ENCODE measurements around the gene TTLL12. TPM values are rescaled to one million over a fixed set of nuclear protein-coding genes. Genes with fewer than 3 reads are reported as not detected.

TTLL12 gene
- total RNA-seq, 4 donors from 2014 or later, result 109 to 211 (median 122) TPM

- 72% methylated on average over 4 of the region's 23 CpGs; no CpG with 5 or more reads in 1 of the 2 donors for WGBS, 2 donors
- peaks cover 25 to 84% (median 37%) of the 10 kb centered on the region in 3 donors for H3K36me3 ChIP-seq
- intact Hi-C loops (cut with DNase I), result no loop called here
Observed at GRCh38 chr22:43169310-43170130, 17.4 kb downstream of the TTLL12 start.

GRCh38 chr22:43168471-43169309, 18.2 kb downstream of the TTLL12 start:
- Histone ChIP-seq H3K9me3 (no peaks in the 10 kb centered on the region), H3K36me3 (peaks cover 19 to 76% (median 29%) of the 10 kb centered on the region in 3 donors), H3K4me3 (no peak overlapping the region), H3K27ac (peak overlapping the region in 3 of 4 donors; percentile 25 to 53 (median 33)), H3K27me3 (no peaks in the 10 kb centered on the region), H3K4me1 (peaks cover 18 to 74% (median 32%) of the 10 kb centered on the region in 3 donors)
- DNase-seq, result no peak
- intact Hi-C loops (cut with DNase I), result no loop called here
- WGBS, 2 donors, result 51 to 80% methylated on average over 8 to 9 of the region's 25 CpGs
- TF ChIP-seq CTCF (IDR thresholded peaks at IDR 0.05), result no peak
- no peak for TF ChIP-seq POLR2A (IDR thresholded peaks at IDR 0.05)

More at GRCh38 chr22:43169310-43170130, 17.4 kb downstream of the TTLL12 start:
- no peak for TF ChIP-seq POLR2A (IDR thresholded peaks at IDR 0.05)
- no peak for TF ChIP-seq CTCF (IDR thresholded peaks at IDR 0.05)
- DNase-seq, result no peak
- Histone ChIP-seq H3K27ac (peak overlapping the region in 1 of 4 donors; percentile 25), H3K27me3 (no peaks in the 10 kb centered on the region), H3K4me3 (no peak overlapping the region), H3K9me3 (no peaks in the 10 kb centered on the region), H3K4me1 (peaks cover 18 to 74% (median 33%) of the 10 kb centered on the region in 3 donors)

GRCh38 chr22:43167001-43167589, 19.8 kb downstream of the TTLL12 start:
- Histone ChIP-seq H3K9me3 (no peaks in the 10 kb centered on the region), H3K4me1 (peaks cover 32 to 74% (median 43%) of the 10 kb centered on the region in 3 donors), H3K36me3 (peaks cover 11 to 73% (median 33%) of the 10 kb centered on the region in 3 donors), H3K4me3 (no peak overlapping the region), H3K27me3 (no peaks in the 10 kb centered on the region), H3K27ac (no peak overlapping the region)
- intact Hi-C loops (cut with DNase I), result no loop called here
- TF ChIP-seq POLR2A (IDR thresholded peaks at IDR 0.05) (no peak), CTCF (IDR thresholded peaks at IDR 0.05) (no peak)
- DNase-seq, result no peak
- WGBS, 2 donors, result 77 to 92% methylated on average over 9 to 11 of the region's 19 CpGs

- no peak overlapping the region for H3K4me3 ChIP-seq
- no peaks in the 10 kb centered on the region for H3K27me3 ChIP-seq
- WGBS, 2 donors, result 77 to 87% methylated on average over 7 to 8 of the region's 23 CpGs
- TF ChIP-seq POLR2A (IDR thresholded peaks at IDR 0.05) (no peak), CTCF (IDR thresholded peaks at IDR 0.05) (no peak)
- no peaks in the 10 kb centered on the region for H3K9me3 ChIP-seq
- intact Hi-C loops (cut with DNase I), result no loop called here
- H3K36me3 ChIP-seq, result peaks cover 15 to 73% (median 34%) of the 10 kb centered on the region in 3 donors
- no peak overlapping the region for H3K27ac ChIP-seq
- no peak for DNase-seq
- peaks cover 27 to 72% (median 36%) of the 10 kb centered on the region in 3 donors for H3K4me1 ChIP-seq
Observed at GRCh38 chr22:43166132-43166930, 20.6 kb downstream of the TTLL12 start.

Measured in esophagus squamous epithelium (tissue), 5 donors.